ENCODE measurements around the gene NR2F1-AS1.

DNA sequence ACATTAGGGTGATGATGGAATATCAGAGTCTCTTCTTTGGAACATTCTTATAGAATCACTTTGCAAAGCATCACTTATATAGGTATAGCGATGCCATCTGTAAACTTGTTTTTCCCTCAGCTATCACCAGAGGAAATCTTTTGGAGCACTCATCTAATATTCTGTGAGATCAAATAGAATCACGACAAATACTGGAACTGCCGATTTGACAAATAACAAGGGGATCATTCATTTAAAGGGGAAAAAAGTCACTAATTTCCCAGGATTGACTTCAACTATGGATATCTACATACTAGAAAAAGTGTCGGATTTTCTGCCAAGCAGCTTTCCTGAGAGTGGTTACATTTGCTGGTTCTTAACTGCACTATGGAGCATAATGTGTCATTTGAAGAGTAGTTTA is 178.6 kb downstream of the NR2F1-AS1 start:
- TF ChIP-seq, protein P1, sequence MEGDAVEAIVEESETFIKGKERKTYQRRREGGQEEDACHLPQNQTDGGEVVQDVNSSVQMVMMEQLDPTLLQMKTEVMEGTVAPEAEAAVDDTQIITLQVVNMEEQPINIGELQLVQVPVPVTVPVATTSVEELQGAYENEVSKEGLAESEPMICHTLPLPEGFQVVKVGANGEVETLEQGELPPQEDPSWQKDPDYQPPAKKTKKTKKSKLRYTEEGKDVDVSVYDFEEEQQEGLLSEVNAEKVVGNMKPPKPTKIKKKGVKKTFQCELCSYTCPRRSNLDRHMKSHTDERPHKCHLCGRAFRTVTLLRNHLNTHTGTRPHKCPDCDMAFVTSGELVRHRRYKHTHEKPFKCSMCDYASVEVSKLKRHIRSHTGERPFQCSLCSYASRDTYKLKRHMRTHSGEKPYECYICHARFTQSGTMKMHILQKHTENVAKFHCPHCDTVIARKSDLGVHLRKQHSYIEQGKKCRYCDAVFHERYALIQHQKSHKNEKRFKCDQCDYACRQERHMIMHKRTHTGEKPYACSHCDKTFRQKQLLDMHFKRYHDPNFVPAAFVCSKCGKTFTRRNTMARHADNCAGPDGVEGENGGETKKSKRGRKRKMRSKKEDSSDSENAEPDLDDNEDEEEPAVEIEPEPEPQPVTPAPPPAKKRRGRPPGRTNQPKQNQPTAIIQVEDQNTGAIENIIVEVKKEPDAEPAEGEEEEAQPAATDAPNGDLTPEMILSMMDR (IDR thresholded peaks at IDR 0.05): no peak
- TF ChIP-seq POLR2A (IDR thresholded peaks at IDR 0.05): no peak
